Dermis blood vessel endothelial cell (primary cell): Measurements from ENCODE around the gene BRF1. TPM values are rescaled to one million over a fixed set of nuclear protein-coding genes. Genes with fewer than 3 reads are reported as not detected.
"Not testable (repeated sequence)": the region's sequence is repeated elsewhere in the genome, so short reads cannot be mapped to it uniquely, and the experiment has no call there.

Experiments
- DNase-seq: peaks from one replicate; pipeline ENCODE4 v3.0.0; 2010
- total RNA-seq: library from RNA; depleted of rRNA; stranded (reverse); fragments of >200 nt; gene quantifications from 2 replicates; pipeline ENCODE4 v1.2.3, GENCODE V29; 2014

The BRF1 gene
- total RNA-seq, 1 donor from 2014 or later, result 71.5 TPM

- peak; percentile 51 for DNase-seq
Measured at GRCh38 chr14:105315211-105315721, 14.5 kb upstream of the BRF1 start.

GRCh38 chr14:105314287-105315200 is 13.7 kb upstream of the BRF1 start, which contains the start of gene PACS2:
TSS of gene PACS2 (plus strand) at chr14:105314748. CDS start at chr14:105314919, 171 bp downstream.
- DNase-seq, result peak; percentile 91

GRCh38 chr14:105313381-105314286 is 12.8 kb upstream of the BRF1 start:
- DNase-seq, result peak; percentile 32

GRCh38 chr14:105312973-105313372 is 12.2 kb upstream of the BRF1 start:
- no peak for DNase-seq

- no peak for DNase-seq
Measured at GRCh38 chr14:105311838-105312237, 11.0 kb upstream of the BRF1 start.

- DNase-seq, result no peak
Measured at GRCh38 chr14:105309371-105309770, 8.6 kb upstream of the BRF1 start.

- DNase-seq, result no peak
Measured at GRCh38 chr14:105307052-105307727, 6.4 kb upstream of the BRF1 start.

- DNase-seq, result no peak
Measured at GRCh38 chr14:105305791-105306190, 5.0 kb upstream of the BRF1 start.

GRCh38 chr14:105305345-105305744 is 4.5 kb upstream of the BRF1 start:
- DNase-seq, result no peak

- no peak for DNase-seq
Measured at GRCh38 chr14:105304565-105304964, 3.8 kb upstream of the BRF1 start.

- no peak for DNase-seq
Measured at GRCh38 chr14:105303949-105304348, 3.1 kb upstream of the BRF1 start.

GRCh38 chr14:105301915-105302249 is 1.1 kb upstream of the BRF1 start:
- DNase-seq, result not testable (repeated sequence)

- DNase-seq, result peak; percentile 96
Measured at GRCh38 chr14:105301103-105301914, 508 bp upstream of the BRF1 start.

- no peak for DNase-seq
Measured at GRCh38 chr14:105299654-105300541, 903 bp downstream of the BRF1 start.

GRCh38 chr14:105297311-105297710 is 3.5 kb downstream of the BRF1 start:
- not testable (repeated sequence) for DNase-seq

GRCh38 chr14:105294142-105294597 is 6.6 kb downstream of the BRF1 start:
- peak; percentile 92 for DNase-seq

- DNase-seq, result peak; percentile 70
Measured at GRCh38 chr14:105292826-105293711, 7.7 kb downstream of the BRF1 start.

- peak; percentile 55 for DNase-seq
Measured at GRCh38 chr14:105290621-105291346, 10.0 kb downstream of the BRF1 start.

GRCh38 chr14:105288936-105289335 is 11.9 kb downstream of the BRF1 start:
- DNase-seq, result not testable (repeated sequence)
